AG04450 (cell line): Measurements from ENCODE around the gene PPOX. TPM values are rescaled to one million over a fixed set of nuclear protein-coding genes. Genes with fewer than 3 reads are reported as not detected.

Experiments used
- CTCF ChIA-PET: fragments of 300-600, 350-600 bp; formaldehyde crosslinking; extraction: SDS; loops from one replicate; lab custom pipeline; 2022; ENCODE audit warnings: antibody characterized with exemption, inconsistent platforms; lab: Charles Lee
- POLR2A ChIA-PET: fragments of 350-600 bp; formaldehyde crosslinking; extraction: SDS; loops from one replicate; lab custom pipeline; 2021; ENCODE audit warnings: antibody characterized with exemption, inconsistent platforms; lab: Yijun Ruan, JAX
- DNase-seq: peaks from one replicate; pipeline ENCODE4 v3.0.0-alpha.2; 2011; ENCODE audit warnings: low read depth, low spot score
- H3K27ac ChIP-seq: one replicate; pipeline ENCODE4 v1.5.1; 2012; ENCODE audit warnings: low read depth, low read length, control low read depth
- H3K27me3 ChIP-seq: one replicate; pipeline ENCODE4 v1.6.0; 2012; ENCODE audit warnings: low read length; ENCODE audit not compliant: control insufficient read depth, insufficient read depth
- H3K4me3 ChIP-seq: 2 replicates; pipeline ENCODE4 v1.5.1; 2011; ENCODE audit warnings: mild to moderate bottlenecking, low read depth, low read length, control low read depth
- H3K9me3 ChIP-seq: 2 replicates; pipeline ENCODE4 v1.5.1; 2012; ENCODE audit warnings: low read length; ENCODE audit not compliant: control insufficient read depth, insufficient read depth
- CTCF ChIP-seq: IDR thresholded peaks from 2 replicates; pipeline ENCODE4 v1.5.1; 2011; ENCODE audit warnings: low read depth, low read length, control low read depth, inconsistent platforms
- polyA plus RNA-seq: library from polyadenylated mRNA; depleted of rRNA; stranded (reverse); fragments of >200 nt; gene quantifications from 2 replicates; pipeline ENCODE4 v1.2.3, GENCODE V29; 2011

Gene PPOX
- polyA plus RNA-seq, 1 experiment, result 9.8 TPM

DNA sequence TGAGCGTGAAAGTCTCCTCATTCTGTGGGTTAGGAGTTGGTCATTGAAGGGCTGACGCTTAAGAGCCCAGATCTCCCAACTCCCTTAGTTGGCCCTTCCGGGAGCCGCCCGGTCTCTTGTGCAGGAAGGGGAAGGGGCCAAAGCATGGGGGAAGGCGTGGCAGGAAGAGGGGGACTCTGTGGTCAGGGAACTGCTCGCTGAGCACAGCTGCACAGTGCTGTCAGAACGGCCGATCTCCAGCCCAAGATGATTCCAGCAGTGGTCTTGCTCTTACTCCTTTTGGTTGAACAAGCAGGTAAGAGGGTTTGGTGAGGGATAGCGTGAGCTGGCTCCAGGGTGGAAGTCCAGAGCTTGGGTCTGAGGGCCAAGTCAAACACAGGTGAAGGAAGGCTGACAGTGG is 48.9 kb downstream of the PPOX start, which contains the start of gene FCER1G:
TSS of gene FCER1G (plus strand) at position 220 of the 400 bp plus-strand sequence. CDS start at position 247, 27 bp downstream.
- Histone ChIP-seq H3K9me3 (no peaks in the 10 kb centered on the region), H3K27me3 (no peaks in the 10 kb centered on the region), H3K27ac (no peak within 1 kb of the TSS), H3K4me3 (no peak within 1 kb of the TSS)
- ChIA-PET CTCF (interaction anchor here (3.0 to 3.5 kb wide), 3 partner anchors 11 to 167 kb away, joined by 13 to 62 read pairs (median 14); partner anchors contain the start of gene TOMM40L), POLR2A (no interaction called here)
- TF ChIP-seq CTCF, result no peak
- no peak for DNase-seq

GRCh38 chr1:161216945-161217712 is 50.9 kb downstream of the PPOX start:
- Histone ChIP-seq H3K4me3 (no peak overlapping the region), H3K27me3 (no peaks in the 10 kb centered on the region), H3K9me3 (no peaks in the 10 kb centered on the region), H3K27ac (peak overlapping the region; percentile 69)
- no peak for DNase-seq
- ChIA-PET POLR2A (interaction anchor here (0.6 to 2.3 kb wide), 4 partner anchors 9 to 18 kb away, joined by 3 to 9 read pairs (median 6); partner anchors contain the start of genes ADAMTS4, NDUFS2 and TOMM40L), CTCF (interaction anchor here (0.6 to 3.5 kb wide), 7 partner anchors 9 to 1303 kb away, joined by 3 to 62 read pairs (median 5); partner anchors contain the start of gene TOMM40L)
- no peak for TF ChIP-seq CTCF

DNA sequence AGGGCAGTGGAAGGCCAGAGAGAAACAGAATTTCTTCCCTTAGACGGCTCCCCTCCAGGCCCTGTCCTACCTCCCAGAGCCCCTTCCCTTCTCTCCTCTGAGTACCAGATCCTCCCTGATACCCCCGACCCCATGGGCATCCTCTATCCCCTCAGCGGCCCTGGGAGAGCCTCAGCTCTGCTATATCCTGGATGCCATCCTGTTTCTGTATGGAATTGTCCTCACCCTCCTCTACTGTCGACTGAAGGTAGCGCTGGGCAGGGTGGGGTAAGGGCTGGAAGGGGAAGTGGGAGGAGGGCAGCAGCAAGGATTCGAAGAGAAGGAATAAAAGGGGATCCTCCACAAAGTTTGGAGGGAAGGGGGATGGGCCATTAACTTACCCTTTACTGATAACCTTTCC is 51.6 kb downstream of the PPOX start:
- ChIA-PET CTCF (interaction anchor here (1.9 to 3.5 kb wide), 3 partner anchors 7 to 164 kb away, joined by 13 to 62 read pairs (median 14); partner anchors contain the start of gene TOMM40L), POLR2A (no interaction called here)
- TF ChIP-seq CTCF, result no peak
- Histone ChIP-seq H3K9me3 (no peaks in the 10 kb centered on the region), H3K27me3 (no peaks in the 10 kb centered on the region), H3K4me3 (no peak overlapping the region), H3K27ac (peak overlapping the region; percentile 21)
- DNase-seq, result no peak

DNA sequence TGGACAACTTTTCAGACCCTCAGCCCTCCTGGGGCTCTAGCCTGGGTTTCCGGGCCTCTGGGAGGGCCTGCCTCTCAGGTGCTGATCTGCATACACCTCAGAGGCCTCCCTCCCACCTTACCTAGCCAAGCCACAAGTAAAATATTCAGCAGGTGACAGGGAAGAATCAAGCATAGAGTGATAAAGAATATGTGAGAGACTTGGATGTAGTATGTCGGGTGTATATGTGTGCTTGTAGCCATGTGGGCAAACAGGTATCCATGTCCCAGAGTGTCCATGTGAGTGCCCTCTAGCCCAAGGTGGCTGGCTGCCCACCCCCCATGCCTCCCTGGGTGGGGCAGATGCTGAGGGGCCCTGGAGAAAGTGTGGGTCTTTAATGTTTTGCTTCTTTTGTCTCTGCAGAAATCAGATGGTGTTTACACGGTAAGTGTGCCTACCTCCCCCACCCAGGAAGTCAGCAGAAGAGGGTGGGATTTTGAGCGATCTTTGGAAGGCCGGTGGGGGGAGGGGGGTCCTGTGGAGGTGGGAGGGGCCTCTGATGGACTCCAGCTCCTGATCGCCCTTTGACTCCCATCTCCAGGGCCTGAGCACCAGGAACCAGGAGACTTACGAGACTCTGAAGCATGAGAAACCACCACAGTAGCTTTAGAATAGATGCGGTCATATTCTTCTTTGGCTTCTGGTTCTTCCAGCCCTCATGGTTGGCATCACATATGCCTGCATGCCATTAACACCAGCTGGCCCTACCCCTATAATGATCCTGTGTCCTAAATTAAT is 52.3 kb downstream of the PPOX start:
- Histone ChIP-seq H3K4me3 (no peak overlapping the region), H3K27me3 (no peaks in the 10 kb centered on the region), H3K27ac (no peak overlapping the region), H3K9me3 (no peaks in the 10 kb centered on the region)
- TF ChIP-seq CTCF, result no peak
- POLR2A ChIA-PET, result interaction anchor here (1.7 kb wide), 1 partner anchor 17 kb away, joined by 4 read pairs; the partner anchor contains the start of gene NDUFS2
- CTCF ChIA-PET, result interaction anchor here (1.0 to 1.9 kb wide), 5 partner anchors 8 to 73 kb away, joined by 3 to 13 read pairs (median 4); no protein-coding TSS in a partner anchor
- no peak for DNase-seq
